SU-DHL-6 (cell line): ENCODE data around the gene CKS1B.
A peak's percentile ranks its signal among the peaks of the same experiment; 100 is the strongest.

ENCODE experiments used
- H2AFZ ChIP-seq: fragments of 200-600 bp; sonication (generic); 2 replicates; pipeline ENCODE4 v1.6.1; 2014; ENCODE audit warnings: low read depth, mild to moderate bottlenecking, moderate library complexity, mixed read lengths, antibody characterized with exemption, low read length; ENCODE audit not compliant: severe bottlenecking
- H3F3A ChIP-seq: fragments of 200-600 bp; shearing (Covaris generic); 2 replicates; pipeline ENCODE4 v1.6.0; 2016; ENCODE audit warnings: antibody characterized with exemption, mild to moderate bottlenecking; ENCODE audit not compliant: insufficient read depth
- H3K27ac ChIP-seq: fragments of 200-600 bp; sonication (generic); 2 replicates; pipeline ENCODE4 v1.5.1; 2016; ENCODE audit warnings: low read depth, mild to moderate bottlenecking, low read length, moderate library complexity, mixed read lengths
- H3K27me3 ChIP-seq: fragments of 200-600 bp; sonication (generic), shearing (Covaris generic); 2 replicates; pipeline ENCODE4 v1.6.0; 2014; ENCODE audit warnings: mild to moderate bottlenecking, low read length
- H3K36me3 ChIP-seq: fragments of 200-600 bp; sonication (generic); 2 replicates; pipeline ENCODE4 v1.6.1; 2014; ENCODE audit warnings: mild to moderate bottlenecking, low read length, mixed read lengths
- H3K4me2 ChIP-seq: fragments of 300-600, 200-600 bp; shearing (Covaris generic), sonication (generic); 2 replicates; pipeline ENCODE4 v1.6.0; 2014; ENCODE audit warnings: low read length, low read depth, mild to moderate bottlenecking; ENCODE audit not compliant: poor library complexity, severe bottlenecking
- H3K4me3 ChIP-seq: fragments of 200-600 bp; sonication (generic); 2 replicates; pipeline ENCODE4 v1.5.1; 2014; ENCODE audit warnings: antibody characterized with exemption, low read length, mild to moderate bottlenecking, mixed read lengths; ENCODE audit not compliant: insufficient read depth, poor library complexity, severe bottlenecking
- H3K79me2 ChIP-seq: fragments of 200-600 bp; sonication (generic); 2 replicates; pipeline ENCODE4 v1.6.1; 2014; ENCODE audit warnings: mild to moderate bottlenecking, low read length, moderate library complexity; ENCODE audit not compliant: insufficient read depth
- H3K9ac ChIP-seq: fragments of 200-600 bp; sonication (generic); 2 replicates; pipeline ENCODE4 v1.7.0; 2014; ENCODE audit warnings: mild to moderate bottlenecking, low read length
- H3K9me2 ChIP-seq: fragments of 200-600 bp; sonication (generic); replicated peaks from 2 replicates; pipeline ENCODE4 v1.6.1; 2014; ENCODE audit warnings: low read length; ENCODE audit not compliant: insufficient read depth
- H3K9me3 ChIP-seq: fragments of 200-600 bp; sonication (generic); 2 replicates; pipeline ENCODE4 v1.6.1; 2014; ENCODE audit warnings: low read length, mixed read lengths; ENCODE audit not compliant: insufficient read depth
- H4K20me1 ChIP-seq: fragments of 200-600 bp; sonication (generic); 2 replicates; pipeline ENCODE4 v1.6.1; 2014; ENCODE audit warnings: low read depth, mild to moderate bottlenecking, antibody characterized with exemption, low read length, moderate library complexity, mixed read lengths
- EZH2phosphoT487 ChIP-seq: fragments of 200-600 bp; sonication (generic), shearing (Covaris generic); conservative IDR thresholded peaks from 2 replicates; pipeline ENCODE4 v1.6.1; 2018; ENCODE audit warnings: mild to moderate bottlenecking, antibody characterized with exemption, low read length, moderate library complexity, mixed read lengths
- TF ChIP-seq, protein P1 (sequence below): fragments of 200-600 bp; sonication (generic); IDR thresholded peaks from one replicate; pipeline ENCODE4 v1.5.1; 2017; ENCODE audit warnings: antibody characterized with exemption, mild to moderate bottlenecking, low read length, moderate library complexity; ENCODE audit not compliant: insufficient read depth, poor library complexity, severe bottlenecking

Gene CKS1B

DNA sequence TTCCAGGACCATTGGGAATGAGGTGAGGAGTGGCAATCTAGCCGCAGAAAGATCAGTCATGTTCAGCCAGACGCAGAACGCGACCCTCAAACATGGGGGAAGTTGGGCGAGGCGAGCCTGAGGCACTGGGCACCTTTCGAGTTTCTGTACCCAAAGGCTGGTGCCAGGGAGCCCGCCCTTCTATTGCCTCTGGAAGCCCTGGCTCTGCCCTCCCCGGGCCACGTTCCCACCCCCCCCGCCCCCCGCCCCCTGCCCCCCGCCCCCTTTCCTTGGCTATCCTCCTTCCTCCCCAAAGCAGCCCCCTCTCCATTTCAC lies 25.9 kb downstream of the CKS1B start:
- Histone ChIP-seq H3K9me3 (no peaks in the 10 kb centered on the region), H3K9ac (peak overlapping the region; percentile 38; the same call in 1 of the 2 replicates), H3K4me3 (peak overlapping the region; percentile 50), H3K4me2 (peak overlapping the region; percentile 69), H3F3A (peaks cover 16% of the 10 kb centered on the region), H2AFZ (no peak overlapping the region), H3K36me3 (no peaks in the 10 kb centered on the region), H3K9me2 (no peaks in the 10 kb centered on the region), H3K27me3 (no peaks in the 10 kb centered on the region), H3K27ac (peak overlapping the region; percentile 50), H3K79me2 (no peaks in the 10 kb centered on the region), H4K20me1 (no peaks in the 10 kb centered on the region)
- TF ChIP-seq, protein P1, sequence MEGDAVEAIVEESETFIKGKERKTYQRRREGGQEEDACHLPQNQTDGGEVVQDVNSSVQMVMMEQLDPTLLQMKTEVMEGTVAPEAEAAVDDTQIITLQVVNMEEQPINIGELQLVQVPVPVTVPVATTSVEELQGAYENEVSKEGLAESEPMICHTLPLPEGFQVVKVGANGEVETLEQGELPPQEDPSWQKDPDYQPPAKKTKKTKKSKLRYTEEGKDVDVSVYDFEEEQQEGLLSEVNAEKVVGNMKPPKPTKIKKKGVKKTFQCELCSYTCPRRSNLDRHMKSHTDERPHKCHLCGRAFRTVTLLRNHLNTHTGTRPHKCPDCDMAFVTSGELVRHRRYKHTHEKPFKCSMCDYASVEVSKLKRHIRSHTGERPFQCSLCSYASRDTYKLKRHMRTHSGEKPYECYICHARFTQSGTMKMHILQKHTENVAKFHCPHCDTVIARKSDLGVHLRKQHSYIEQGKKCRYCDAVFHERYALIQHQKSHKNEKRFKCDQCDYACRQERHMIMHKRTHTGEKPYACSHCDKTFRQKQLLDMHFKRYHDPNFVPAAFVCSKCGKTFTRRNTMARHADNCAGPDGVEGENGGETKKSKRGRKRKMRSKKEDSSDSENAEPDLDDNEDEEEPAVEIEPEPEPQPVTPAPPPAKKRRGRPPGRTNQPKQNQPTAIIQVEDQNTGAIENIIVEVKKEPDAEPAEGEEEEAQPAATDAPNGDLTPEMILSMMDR, result no peak
- TF ChIP-seq EZH2phosphoT487, result no peak

DNA sequence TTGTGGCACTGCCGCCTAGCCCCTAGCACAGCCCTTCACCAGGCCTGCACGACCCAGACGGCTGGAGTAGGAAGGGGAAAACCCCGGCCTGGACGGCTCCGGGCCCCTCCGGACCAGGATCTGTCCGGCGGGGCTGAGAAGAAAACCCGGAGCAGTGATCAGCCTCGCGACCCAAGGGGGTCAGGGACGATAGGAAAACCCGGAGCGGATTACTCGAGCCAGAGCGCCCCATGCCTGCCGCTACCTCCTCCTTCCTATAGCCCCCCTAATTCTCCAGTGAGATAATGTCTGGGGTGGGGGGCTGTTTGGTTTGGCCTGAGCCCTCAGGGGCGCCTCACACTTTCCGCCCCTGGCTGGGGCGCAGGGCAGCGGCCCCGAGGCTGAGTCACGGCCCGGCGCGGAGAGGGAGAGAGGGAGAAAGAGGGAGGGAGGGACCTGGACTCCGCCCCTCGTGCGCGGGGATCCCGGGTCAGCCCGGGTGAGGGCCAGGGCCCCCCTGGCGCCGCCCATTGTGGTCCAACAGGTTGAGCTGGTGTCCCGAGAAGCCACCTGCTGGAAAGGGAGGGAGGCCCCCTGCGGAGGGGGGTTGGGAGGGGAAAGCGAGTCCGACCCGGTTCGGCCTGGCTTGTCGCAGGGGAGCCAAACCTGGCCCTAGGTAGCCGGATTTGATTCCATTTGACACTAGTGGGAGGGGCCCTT lies 26.4 kb downstream of the CKS1B start:
- Histone ChIP-seq H3K9me2 (no peaks in the 10 kb centered on the region), H2AFZ (peak overlapping the region; percentile 77), H3K79me2 (no peaks in the 10 kb centered on the region), H3K27ac (peak overlapping the region; percentile 25; the same call in 1 of the 2 replicates), H3K27me3 (no peaks in the 10 kb centered on the region), H3K4me2 (peak overlapping the region; percentile 69), H3K36me3 (no peaks in the 10 kb centered on the region), H4K20me1 (no peaks in the 10 kb centered on the region), H3K9ac (peak overlapping the region; percentile 38), H3K9me3 (no peaks in the 10 kb centered on the region), H3F3A (peaks cover 14% of the 10 kb centered on the region), H3K4me3 (peak overlapping the region; percentile 50)
- no peak for TF ChIP-seq EZH2phosphoT487
- TF ChIP-seq, protein P1, result no peak

DNA sequence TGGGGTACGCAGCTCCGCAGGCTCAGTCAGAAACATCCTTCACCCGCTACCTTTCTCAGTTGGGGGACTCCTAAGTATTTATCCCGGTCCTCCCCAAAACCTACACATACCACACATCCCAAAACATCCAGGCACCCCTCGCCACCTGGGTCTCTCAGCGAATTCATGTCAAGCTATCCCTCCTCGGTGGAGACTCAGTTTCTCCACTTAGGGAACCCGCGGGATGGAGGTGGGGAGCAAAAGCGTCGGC lies 26.9 kb downstream of the CKS1B start:
- H3F3A ChIP-seq, result peaks cover 11% of the 10 kb centered on the region; the same call in 1 of the 2 replicates
- no peaks in the 10 kb centered on the region for H4K20me1 ChIP-seq
- H3K9me3 ChIP-seq, result no peaks in the 10 kb centered on the region
- peak overlapping the region; percentile 69 for H3K4me2 ChIP-seq
- no peaks in the 10 kb centered on the region for H3K9me2 ChIP-seq
- peak overlapping the region; percentile 77 for H2AFZ ChIP-seq
- peak overlapping the region; percentile 50 for H3K4me3 ChIP-seq
- TF ChIP-seq, protein P1, result no peak
- no peak for TF ChIP-seq EZH2phosphoT487
- H3K9ac ChIP-seq, result peak overlapping the region; percentile 38
- H3K27me3 ChIP-seq, result no peaks in the 10 kb centered on the region
- H3K27ac ChIP-seq, result 0 out of 2 replicates have a peak overlapping the region, but pooled peaks have one; percentile 25
- H3K36me3 ChIP-seq, result no peaks in the 10 kb centered on the region
- no peaks in the 10 kb centered on the region for H3K79me2 ChIP-seq
